GM19468 (cell line): ENCODE measurements around the gene MAGOH.

ENCODE experiments used
- ATAC-seq: cut with Tn5 transposase; IDR thresholded peaks from one replicate; pipeline ENCODE4 v1.9.1; 2021; ENCODE audit warnings: mild to moderate bottlenecking, moderate library complexity, moderate number of reproducible peaks; ENCODE audit not compliant: unreplicated experiment; ENCODE audit errors: extremely low read depth

The MAGOH gene

DNA sequence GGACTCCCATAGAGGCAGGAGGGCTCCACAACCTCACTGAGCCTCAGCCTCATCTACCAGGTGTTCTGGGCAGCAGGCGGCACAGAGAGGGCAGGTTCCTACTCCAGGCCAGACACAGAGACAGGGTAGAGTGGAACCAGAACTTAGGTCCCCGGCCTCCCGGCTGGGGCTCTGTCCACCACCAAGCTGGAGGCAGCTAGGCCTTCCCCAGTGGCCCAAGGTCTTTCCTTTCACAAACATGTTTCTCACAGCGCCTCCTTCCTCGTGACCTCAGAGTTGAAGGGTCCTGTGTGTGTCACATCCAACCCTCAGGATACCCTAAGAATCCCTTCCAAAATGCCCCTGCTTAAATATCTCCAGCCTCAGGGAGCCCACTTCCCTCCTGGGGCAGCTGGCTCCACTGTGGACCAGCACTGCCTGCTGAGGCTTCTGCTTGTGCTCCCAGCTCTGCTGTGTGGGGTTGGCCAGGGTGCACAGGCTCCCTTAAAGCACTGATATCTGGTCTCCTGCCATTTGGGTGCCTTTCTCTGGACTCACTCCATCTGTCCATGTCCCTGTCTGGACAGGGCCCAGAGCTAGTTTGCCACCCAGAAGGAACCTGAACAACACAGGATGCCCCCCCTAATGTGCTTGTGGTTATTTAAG, 33.2 kb upstream of the MAGOH start:
- ATAC-seq: no peak

DNA sequence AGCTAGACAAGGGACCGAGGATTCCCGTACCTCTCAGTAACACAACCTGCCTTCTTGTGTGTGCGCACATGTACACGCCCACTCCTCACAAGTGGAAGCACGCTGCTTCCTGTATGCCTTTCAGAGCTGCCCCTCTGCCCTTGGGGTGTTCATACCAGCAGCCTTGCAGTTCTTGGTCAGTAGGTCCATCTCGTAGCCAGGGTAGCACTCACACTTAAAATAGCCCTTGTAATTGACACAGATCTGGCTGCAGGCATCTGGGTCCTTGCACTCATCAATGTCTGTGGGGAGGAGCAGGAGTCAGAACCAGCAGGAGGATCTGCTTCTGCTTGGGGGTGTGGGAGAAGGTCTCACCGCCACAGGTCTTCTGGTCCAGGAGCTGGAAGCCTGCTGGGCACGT, 32.6 kb upstream of the MAGOH start:
- no peak for ATAC-seq

- ATAC-seq: no peak
Observed at GRCh38 chr1:53270107-53270506, 31.8 kb upstream of the MAGOH start.

DNA sequence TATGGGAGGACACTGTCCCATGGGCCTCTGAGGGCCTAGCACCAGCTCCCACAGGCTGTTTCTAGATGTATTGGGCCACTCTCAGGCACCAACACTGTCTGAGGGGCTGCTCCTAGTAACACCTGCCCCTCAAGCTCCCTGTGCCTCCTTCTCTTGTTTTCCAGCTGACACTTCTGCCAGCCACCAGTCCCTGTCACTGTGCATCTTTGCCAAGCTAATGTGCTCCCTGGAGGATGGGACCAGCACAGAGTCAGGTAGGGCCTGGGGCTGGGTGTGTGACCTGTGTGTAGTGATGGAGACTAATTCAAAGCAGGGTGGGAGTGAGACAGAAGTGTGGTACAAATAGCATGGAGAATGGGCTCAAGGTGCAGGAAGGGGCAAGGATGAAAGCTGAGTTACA, 29.4 kb upstream of the MAGOH start:
- ATAC-seq: no peak

GRCh38 chr1:53266038-53266437, 27.7 kb upstream of the MAGOH start:
- no peak for ATAC-seq

- no peak for ATAC-seq
Observed at GRCh38 chr1:53265581-53265980, 27.3 kb upstream of the MAGOH start.

DNA sequence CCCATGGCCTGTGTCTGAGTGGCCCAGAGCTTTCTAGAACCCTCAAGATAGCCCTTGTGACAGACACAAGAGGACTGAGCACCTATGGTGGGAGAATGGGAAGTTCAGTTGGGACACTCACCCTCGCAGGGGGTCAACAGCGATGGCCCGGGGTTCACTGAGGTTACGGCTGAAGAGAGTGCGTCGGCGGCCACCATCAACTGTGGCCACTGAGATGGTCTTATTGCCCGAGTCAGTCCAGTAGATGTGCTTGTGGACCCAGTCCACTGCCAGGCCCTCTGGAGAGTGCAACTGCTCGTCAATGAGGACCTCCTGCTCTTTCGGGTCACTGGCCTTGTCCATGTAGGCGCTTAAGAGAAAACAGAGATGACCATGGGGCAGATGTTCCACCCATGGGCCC, 25.7 kb upstream of the MAGOH start:
- no peak for ATAC-seq

DNA sequence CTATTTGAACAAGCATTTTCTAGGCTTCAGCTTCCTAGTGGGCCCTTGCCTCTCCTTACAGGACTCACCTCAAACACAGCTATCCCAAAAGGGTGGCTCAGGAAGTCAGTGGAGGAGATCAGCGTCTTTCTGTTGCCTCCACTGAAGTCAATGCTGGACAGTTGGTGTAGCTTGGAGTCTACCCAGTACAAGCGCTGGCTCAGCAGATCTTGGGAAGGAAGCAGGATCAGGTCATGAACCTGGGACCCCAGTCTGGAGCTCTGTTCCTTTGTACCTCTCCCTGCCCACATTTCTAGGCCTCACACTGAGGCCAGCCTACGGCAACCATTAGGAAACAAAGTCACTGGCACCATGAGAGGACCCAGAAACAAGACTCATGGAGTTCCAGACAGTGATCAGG, 23.7 kb upstream of the MAGOH start:
- ATAC-seq: no peak

- ATAC-seq: no peak
Observed at GRCh38 chr1:53260631-53261247, 22.4 kb upstream of the MAGOH start.

GRCh38 chr1:53259932-53260331, 21.6 kb upstream of the MAGOH start:
- no peak for ATAC-seq

GRCh38 chr1:53258216-53258615, 19.9 kb upstream of the MAGOH start:
- ATAC-seq: no peak

GRCh38 chr1:53257454-53258081, 19.2 kb upstream of the MAGOH start:
- no peak for ATAC-seq

- ATAC-seq: no peak
Observed at GRCh38 chr1:53256511-53257453, 18.5 kb upstream of the MAGOH start.

DNA sequence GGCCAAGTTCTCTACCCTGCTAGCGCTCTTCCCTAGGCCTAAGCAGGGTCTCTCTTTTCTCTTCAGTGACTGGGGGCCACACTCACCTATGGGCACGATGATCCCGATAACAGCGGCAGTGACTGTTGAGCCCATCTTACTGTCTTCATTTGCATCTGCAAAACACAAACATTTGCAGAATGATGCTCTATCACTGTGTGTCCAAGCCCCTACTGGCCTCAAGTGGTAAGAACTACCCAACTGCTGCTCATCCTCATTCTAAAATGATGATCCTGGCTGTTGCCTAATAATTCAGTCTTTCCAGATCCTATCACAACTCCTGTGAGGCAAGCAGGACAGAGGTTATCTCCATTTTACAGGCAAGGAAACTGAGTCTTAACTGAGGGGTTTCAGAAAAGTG, 16.7 kb upstream of the MAGOH start:
- ATAC-seq: no peak

DNA sequence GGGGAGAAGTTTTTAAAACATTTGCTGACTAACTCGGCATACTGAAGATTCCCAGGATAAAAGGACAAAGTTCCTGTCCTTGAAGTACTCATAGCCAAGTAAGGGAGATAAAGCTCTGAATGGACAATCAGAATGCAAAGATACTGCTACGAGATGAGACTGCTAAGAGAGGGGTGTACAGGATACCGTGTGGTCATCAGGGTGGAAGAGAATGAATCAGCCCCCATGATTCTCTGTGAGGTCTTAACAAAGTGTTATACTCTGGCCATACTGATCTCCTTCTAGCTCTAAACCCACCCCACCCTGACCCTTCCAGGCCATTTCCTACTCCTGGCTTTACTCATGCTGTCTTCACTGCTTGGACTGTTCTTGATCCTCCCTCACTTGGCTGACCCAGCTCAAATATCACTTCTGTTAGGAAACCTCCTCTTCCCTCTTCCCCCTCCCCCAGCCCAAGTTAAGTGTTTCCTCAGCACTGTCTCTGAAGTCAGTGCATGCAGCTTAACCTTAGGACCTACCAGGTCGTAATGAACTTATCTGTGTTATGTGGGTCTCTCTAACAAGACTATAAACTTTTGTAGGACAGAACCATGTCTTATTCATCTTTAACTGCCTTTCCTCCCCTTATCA, 15.8 kb upstream of the MAGOH start:
- no peak for ATAC-seq

DNA sequence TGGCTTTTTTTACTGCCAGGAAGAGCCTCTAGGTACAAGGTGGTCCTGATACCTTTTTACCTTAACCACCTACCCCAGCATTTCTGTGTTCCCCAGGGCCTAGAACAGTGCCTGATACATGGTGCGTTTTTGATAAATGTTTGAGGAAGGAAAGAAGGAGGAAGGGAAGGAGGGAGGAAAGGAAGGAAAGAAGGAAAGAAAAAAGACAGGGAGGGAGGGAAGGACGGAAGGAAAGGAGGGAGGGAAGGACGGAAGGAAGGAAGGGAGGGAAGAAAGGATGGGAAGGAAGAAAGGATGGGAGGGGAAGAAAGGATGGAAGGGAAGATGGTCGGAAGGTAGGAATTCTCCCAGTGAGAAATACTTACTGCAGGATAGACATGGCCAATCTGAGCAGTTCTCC, 12.0 kb upstream of the MAGOH start:
- no peak for ATAC-seq

GRCh38 chr1:53249706-53250105, 11.4 kb upstream of the MAGOH start:
- no peak for ATAC-seq

- ATAC-seq: no peak
Observed at GRCh38 chr1:53246261-53247134, 8.2 kb upstream of the MAGOH start.

DNA sequence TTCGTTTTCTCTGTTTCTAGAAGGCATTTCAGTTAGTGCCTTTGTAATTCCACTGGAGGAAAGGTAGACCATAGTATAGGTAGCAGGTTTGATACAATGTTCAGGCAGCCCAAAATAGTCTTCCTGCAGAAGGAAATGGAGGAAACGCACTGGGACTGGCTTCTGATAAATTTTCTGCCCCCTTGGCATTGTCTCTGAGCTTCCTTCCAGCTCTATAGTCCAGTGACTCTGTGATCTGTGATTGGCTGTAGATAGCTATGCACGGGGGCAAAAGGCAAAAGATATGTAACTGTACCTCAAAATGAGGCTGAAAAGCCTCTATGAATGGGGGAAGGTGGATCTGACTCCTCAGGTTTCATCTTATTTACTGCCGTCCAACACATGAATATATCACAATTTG, 5.8 kb upstream of the MAGOH start:
- ATAC-seq: no peak
